NK-92 treated with Interleukin-12 subunit alpha and Interleukin-12 subunit beta, amount 100 ng/mL, for 24 hours (cell line): ENCODE measurements around the gene BET1.

ENCODE experiments used
- DNase-seq: peaks from one replicate; lab custom pipeline; 2025; lab: John Stamatoyannopoulos, UW

BET1 gene

DNA sequence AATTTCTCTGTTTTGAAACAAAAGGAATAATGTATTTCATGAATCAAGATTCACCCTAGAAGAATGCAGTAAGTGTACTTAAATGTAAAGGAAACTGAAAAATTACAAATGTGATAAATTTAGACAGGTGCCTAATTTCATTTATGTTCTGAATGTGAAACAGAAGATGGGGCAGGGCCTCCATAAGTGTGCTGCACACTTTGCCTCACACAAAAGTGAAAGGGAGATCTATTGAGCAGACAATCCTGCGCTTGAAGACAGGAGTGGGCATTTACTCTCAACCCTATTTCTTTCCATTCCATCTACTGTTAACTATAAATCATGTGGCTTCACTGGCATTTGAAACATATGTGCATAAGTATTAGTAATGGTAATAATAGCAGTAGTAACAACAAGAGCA, 46.4 kb downstream of the BET1 start:
- no peak for DNase-seq

DNA sequence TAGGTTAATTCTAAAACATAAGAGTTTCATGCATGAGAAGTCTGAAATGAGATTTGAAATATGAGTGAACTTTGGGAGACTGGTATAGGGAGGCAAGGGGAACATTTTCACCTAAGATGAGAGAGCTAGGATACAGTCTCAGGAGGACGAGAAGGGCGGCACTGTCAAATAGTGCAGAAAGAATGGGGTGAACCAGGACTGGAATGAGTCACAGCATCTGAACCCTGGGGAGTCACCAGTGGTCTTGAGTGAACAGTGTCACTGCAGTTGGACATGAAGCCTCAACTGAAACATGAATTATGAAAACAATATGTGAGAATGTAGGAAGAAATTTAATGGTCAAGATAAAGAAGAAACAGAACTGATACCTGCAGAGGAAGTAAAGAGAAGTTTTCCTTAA, 48.9 kb downstream of the BET1 start:
- no peak for DNase-seq

DNA sequence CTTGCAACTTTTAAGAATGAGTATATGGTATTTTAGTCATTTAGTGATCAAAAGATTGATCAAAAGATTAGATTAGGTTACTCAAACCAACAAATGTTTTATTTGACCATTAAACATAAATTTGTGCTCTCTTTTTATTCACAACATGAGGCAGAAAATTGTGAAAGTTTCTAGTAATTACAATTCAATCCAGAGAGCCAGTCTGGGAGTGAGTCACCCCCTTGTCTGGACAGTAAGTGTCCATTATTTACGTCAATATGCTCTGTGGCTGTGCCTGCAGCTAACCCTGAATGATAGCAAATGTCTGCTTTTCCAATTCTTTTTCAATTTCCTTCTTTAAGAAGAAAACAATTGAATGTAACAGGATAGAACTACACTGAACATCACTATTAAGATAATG, 54.7 kb downstream of the BET1 start:
- no peak for DNase-seq

DNA sequence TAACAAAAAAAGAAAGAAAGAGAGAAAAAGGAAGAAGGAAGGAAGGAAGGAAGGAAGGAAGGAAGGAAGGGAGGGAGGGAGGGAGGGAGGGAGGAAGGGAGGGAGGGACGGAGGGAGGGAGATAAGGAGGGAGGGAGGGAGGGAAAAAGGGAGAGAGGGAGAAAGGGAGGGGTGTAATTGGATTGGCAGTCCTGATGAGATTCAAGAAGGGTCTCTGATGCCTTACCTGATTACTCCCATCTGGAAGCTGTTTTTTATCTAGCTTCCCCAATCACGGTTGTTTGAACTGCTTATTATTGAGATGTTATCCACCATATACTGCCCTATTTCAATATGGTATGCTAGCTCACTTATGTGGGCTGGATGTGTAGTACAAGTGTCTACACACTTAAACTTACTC, 55.3 kb downstream of the BET1 start:
- DNase-seq, result no peak

DNA sequence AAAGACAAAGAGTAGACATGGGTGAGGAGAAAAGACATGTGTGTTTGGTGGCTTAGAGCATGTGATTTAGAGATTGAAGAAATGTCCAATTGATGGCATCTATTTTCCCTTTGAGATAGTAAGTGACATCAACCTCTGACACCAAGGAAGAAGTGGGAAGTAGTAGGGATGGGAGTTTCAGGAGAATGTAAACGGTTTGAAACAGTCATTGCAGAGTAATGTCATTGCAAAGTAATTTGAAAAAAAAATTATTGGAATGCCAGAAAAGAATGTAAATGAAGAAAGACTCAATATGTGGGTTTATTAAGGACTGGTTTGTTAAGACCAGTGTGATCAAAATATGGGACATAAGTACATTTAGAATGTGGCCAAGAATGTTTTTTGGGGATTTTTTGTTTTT, 56.0 kb downstream of the BET1 start:
- no peak for DNase-seq

DNA sequence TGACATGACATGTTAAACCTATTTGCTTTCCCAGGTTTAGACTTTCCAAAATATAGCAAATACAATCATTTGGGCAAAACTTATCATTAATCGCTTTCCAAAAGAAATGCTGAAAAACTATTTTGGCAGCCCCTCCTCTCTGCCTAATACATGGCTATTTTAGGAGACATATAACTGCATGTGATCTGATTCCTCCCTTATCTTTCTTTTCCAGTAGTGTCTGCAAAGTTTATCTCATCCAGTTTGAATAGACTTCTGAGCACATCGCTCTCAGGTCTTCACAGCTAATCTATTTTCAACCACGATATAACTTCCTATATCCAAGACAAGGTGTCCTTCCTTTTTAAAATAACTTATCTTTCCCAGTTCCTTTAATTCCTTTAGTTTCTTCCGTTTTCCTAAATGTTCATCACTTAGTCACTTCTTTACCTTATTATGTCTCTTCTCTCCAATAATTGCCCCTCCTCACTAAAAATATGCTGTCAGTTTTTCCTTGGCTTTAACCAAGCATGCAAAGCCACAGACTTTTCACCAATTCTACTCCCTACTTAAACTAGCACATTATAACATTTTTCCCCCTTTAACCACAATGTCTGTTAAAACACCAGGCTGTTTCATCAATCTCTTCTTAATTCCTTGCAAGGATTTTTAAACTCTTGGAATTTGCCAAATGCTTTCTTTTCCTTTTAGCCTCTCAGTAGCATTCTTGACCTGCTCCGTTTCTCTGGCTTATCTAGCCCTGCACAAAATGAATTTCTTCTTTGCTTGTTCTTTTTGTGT, 58.2 kb downstream of the BET1 start:
- DNase-seq, result no peak

DNA sequence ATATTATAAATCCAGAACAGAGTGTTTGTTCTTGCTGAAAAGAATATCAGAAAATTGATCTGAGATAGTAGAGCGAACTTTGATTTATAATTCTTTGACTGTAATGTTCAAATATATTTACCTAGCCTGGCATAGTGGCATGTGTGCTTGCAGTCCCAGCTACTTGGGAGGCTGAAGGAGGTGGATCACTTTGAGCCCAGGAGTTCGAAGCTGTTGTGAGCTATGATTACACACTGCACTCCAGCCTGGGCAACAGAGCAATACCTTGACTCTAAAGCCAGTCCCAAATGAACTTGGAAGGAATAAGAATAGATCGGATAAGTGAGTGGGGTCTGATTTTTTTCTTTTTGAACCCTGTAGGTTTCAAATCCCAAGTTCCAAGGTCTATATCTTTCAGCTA, 59.1 kb downstream of the BET1 start:
- DNase-seq, result no peak

DNA sequence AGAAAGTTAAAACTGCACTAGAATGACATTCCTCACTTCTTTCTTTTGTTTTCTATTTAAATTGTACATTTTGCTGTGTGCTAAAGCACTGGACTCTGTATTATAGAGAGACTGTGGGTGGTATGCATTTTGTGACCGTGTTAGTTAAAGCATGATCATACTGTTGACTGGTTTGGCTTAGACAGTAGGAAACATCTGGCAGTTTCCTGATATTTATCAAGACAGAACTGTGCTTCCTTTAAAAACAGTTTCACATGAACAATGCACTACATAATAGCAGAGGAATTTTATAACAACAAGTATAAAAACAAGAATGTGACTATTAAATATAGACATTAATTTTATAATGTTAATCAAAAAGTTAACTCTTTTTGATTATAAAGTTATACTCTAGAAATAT, 59.5 kb downstream of the BET1 start:
- DNase-seq, result no peak

DNA sequence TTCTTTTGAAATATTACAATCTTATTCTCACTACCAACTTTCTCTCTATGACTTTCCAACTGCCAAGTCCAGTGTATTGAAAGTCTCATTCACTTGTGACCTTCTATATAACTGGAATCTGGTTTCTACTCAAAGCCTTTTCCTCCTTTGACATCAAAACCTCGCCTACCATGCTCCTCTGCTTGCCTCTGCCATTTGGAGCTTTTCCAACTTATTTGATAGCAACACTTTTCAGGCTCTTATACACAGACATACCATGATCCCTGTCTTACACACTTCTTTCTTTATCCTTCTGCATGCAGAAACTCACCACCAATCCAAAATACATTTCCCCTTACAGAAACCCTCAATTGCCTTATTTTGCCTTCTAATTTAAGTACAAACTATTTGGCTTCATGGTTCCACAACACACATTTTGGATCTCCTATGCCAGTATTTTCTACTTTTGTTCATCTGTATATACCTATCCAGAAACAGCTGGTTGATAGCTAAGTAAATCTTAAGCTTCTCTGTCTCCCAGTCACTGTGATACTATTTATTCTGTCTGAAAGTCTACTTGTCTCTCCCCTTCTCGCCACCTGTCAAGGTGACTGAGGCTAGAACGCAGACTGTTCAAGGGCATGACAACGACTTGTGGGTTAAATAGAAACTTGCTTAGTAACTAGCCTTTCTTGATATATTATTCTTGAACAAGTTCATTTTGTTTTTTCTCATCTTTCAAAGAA, 60.2 kb downstream of the BET1 start:
- DNase-seq, result no peak
